Neural crest cell (in vitro differentiated cells): Measurements from ENCODE around the gene ZBTB8A. TPM values are rescaled to one million over a fixed set of nuclear protein-coding genes. Genes with fewer than 3 reads are reported as not detected.

ENCODE experiments used
- DNase-seq: peaks from one replicate; pipeline ENCODE4 v3.0.0; 2021; ENCODE audit warnings: low read depth, mixed read lengths, low spot score
- H3K27ac Mint-ChIP-seq: one replicate; pipeline ENCODE4 v1.8.0; 2021; ENCODE audit warnings: mild to moderate bottlenecking, mixed read lengths; ENCODE audit not compliant: unreplicated experiment
- H3K27me3 Mint-ChIP-seq: 2 replicates; pipeline ENCODE4 v1.8.0; 2021; ENCODE audit warnings: low read depth, mild to moderate bottlenecking, mixed read lengths
- H3K36me3 Mint-ChIP-seq: 2 replicates; pipeline ENCODE4 v1.8.0; 2021; ENCODE audit warnings: low read depth, mild to moderate bottlenecking, mixed read lengths
- H3K4me1 Mint-ChIP-seq: 2 replicates; pipeline ENCODE4 v1.8.0; 2021; ENCODE audit warnings: mixed read lengths
- H3K4me3 Mint-ChIP-seq: one replicate; pipeline ENCODE4 v1.8.0; 2021; ENCODE audit warnings: mild to moderate bottlenecking, mixed read lengths
- H3K9me3 Mint-ChIP-seq: 2 replicates; pipeline ENCODE4 v1.8.0; 2021; ENCODE audit warnings: mixed read lengths
- total RNA-seq: library from RNA; stranded (reverse); gene quantifications from 2 replicates; pipeline ENCODE4 v1.2.1, GENCODE V29; 2021
- TF ChIP-seq, protein P1 (sequence below): fragments of 200-600 bp; sonication (generic); conservative IDR thresholded peaks from 2 replicates; pipeline ENCODE4 v1.5.0; 2021; ENCODE audit warnings: antibody characterized with exemption, mild to moderate bottlenecking

ZBTB8A gene
- total RNA-seq, 1 donor from 2014 or later = 10.1 TPM

DNA sequence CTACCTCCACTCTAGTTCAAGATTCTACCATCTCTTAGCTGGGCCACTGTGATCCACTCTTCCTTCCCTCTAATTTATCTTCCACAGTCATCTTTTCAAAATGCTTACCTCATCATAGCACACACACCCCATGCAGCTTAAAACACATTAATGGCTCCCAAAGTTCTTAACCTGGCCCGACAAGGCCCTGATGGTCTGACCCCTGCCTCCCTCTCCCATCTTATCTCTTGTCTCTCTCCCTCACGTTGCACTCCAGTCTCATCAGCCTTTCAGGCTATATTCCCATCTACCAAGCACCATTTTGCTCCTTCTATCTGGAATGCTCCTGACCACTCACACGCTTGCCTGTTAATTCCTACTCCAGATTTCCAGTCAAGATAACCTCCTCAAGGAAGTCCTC is 2.5 kb upstream of the ZBTB8A start:
- no peak for DNase-seq
- Mint-ChIP-seq H3K36me3 (no peaks in the 10 kb centered on the region), H3K27ac (no peak overlapping the region), H3K9me3 (no peaks in the 10 kb centered on the region), H3K4me1 (peaks cover 23% of the 10 kb centered on the region), H3K4me3 (peak overlapping the region; percentile 7), H3K27me3 (peaks cover 5% of the 10 kb centered on the region)
- TF ChIP-seq, protein P1, sequence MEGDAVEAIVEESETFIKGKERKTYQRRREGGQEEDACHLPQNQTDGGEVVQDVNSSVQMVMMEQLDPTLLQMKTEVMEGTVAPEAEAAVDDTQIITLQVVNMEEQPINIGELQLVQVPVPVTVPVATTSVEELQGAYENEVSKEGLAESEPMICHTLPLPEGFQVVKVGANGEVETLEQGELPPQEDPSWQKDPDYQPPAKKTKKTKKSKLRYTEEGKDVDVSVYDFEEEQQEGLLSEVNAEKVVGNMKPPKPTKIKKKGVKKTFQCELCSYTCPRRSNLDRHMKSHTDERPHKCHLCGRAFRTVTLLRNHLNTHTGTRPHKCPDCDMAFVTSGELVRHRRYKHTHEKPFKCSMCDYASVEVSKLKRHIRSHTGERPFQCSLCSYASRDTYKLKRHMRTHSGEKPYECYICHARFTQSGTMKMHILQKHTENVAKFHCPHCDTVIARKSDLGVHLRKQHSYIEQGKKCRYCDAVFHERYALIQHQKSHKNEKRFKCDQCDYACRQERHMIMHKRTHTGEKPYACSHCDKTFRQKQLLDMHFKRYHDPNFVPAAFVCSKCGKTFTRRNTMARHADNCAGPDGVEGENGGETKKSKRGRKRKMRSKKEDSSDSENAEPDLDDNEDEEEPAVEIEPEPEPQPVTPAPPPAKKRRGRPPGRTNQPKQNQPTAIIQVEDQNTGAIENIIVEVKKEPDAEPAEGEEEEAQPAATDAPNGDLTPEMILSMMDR = no peak

DNA sequence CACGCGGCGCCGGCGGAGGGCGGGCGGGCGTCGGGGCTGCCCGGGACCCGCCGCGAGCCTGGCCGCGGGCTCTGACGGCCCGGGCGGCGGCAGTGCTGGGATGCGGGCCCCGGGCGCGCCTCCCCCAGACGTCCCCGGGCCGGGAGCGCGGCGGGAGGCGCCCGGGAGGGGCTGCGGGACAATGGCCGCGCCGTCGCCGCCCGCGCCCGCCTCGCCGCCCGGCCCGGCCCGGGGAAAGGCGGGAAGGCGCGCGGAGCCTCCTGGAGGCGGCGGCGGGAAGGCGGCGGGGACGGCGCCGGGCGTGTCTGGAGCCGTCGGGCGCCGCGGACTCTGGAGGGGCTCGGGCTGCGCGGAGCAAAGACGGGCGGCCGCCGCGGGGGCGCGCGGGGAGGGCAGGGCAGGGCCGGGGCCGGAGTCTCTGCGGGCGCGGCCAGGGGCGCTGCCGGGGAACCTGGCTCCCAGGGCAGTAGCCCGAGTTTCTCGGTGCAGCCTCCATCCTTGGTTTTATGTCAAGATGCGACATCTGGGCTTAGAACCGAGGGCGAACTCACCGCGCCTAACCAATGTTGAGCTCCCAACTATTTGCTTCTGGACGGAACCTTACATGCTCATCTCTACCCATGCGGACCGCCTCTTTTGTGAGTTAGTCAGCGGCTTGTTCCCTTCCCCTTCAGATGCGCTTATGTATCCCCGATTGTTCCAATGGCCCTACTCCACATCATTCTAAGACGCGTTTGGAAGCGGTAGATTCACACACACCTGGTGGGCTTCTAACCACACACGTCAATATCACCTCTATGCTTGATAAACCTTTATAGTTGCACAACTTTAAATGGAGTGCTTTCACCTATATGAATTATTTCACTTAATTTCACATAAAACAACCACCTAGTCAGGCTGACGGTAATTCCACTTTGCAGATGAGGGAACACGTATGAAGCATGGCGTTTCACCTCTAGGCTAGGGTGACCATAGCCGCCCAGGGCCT is 651 bp downstream of the ZBTB8A start:
- Mint-ChIP-seq H3K27ac (peak overlapping the region; percentile 91), H3K36me3 (no peaks in the 10 kb centered on the region), H3K27me3 (peaks cover 5% of the 10 kb centered on the region), H3K9me3 (no peaks in the 10 kb centered on the region), H3K4me1 (peaks cover 23% of the 10 kb centered on the region), H3K4me3 (peak overlapping the region; percentile 96)
- TF ChIP-seq, protein P1 = no peak
- DNase-seq = peak; percentile 45

DNA sequence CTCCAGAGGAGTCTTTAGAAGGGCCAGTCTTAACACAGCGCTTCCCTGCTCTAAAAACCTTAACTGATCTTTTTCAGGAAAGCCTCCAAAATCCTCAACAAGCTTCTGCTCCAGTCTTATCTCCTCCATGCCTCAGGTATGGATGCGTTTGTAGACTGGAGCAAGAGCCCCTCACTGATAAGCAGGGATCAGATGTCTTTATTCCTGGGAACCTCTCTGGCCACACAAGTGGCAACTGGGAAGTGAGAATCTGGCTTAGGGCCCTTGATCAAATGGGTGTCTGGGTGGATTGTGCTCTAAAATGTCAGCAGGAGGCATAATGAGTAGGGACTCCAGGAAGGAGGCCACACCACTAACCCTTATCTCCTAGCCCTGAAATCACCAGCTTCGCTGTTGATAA is 1.4 kb downstream of the ZBTB8A start:
- no peaks in the 10 kb centered on the region for H3K9me3 Mint-ChIP-seq
- no peaks in the 10 kb centered on the region for H3K36me3 Mint-ChIP-seq
- no peak overlapping the region for H3K27ac Mint-ChIP-seq
- DNase-seq = no peak
- H3K27me3 Mint-ChIP-seq = peaks cover 5% of the 10 kb centered on the region
- H3K4me1 Mint-ChIP-seq = peaks cover 25% of the 10 kb centered on the region
- peak overlapping the region; percentile 96 for H3K4me3 Mint-ChIP-seq
- TF ChIP-seq, protein P1 = no peak

DNA sequence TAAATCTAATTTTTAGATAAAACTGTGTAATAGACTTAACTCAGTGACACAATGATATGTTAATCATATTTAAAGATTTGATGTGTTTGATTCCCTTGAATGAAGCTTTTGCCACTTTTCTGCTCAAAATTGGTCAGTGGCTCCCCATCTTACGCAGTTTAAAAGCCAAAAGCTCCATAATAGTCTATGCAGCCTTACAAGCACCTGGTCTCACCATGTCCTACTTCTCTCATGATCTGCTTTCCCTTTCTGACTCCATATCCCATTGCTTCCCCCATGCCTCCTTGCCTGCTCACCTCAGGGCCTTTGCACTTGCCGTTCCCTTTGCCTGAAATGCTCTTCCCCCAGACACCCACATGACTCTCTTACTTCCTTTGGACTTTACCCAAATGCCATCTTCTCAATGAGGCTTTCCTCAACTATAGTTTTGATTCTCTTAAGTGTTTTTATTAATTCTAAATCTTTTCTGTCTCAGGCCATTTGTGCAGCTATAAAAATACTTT is 1.9 kb downstream of the ZBTB8A start:
- no peak overlapping the region for H3K27ac Mint-ChIP-seq

DNA sequence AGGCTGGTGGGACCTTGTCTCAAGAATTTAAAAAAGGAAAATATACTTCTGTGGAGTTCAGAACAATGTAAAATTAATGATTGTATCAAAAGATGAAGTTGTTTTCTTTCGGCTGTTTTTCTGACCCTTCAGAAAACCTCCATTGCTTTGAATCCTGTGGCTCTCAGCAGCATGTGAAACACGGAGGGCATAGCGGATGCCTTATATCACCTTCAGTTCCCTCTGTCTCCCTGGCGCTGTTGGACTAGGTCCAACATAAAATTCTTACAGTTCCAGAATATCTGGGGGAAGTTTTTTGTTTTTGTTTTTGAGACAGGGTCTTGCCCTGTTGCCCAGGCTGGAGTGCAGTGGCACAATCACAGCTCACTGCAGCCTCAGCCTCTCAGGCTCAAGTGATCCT is 7.4 kb downstream of the ZBTB8A start:
- H3K4me3 Mint-ChIP-seq = no peak overlapping the region
- no peaks in the 10 kb centered on the region for H3K36me3 Mint-ChIP-seq

More for the DNA sequence above, 1.9 kb downstream of the ZBTB8A start:
- no peaks in the 10 kb centered on the region for H3K9me3 Mint-ChIP-seq
- TF ChIP-seq, protein P1 = no peak
- peaks cover 5% of the 10 kb centered on the region for H3K27me3 Mint-ChIP-seq
- no peaks in the 10 kb centered on the region for H3K36me3 Mint-ChIP-seq
- DNase-seq = no peak
- peaks cover 28% of the 10 kb centered on the region for H3K4me1 Mint-ChIP-seq
- peak overlapping the region; percentile 96 for H3K4me3 Mint-ChIP-seq

More for the DNA sequence above, 7.4 kb downstream of the ZBTB8A start:
- TF ChIP-seq, protein P1 = no peak
- H3K4me1 Mint-ChIP-seq = peaks cover 7% of the 10 kb centered on the region
- DNase-seq = no peak
- H3K27ac Mint-ChIP-seq = no peak overlapping the region
- no peaks in the 10 kb centered on the region for H3K9me3 Mint-ChIP-seq
- H3K27me3 Mint-ChIP-seq = no peaks in the 10 kb centered on the region
